Uterus (tissue), 2 donors: ENCODE measurements around the gene SIX5.

Experiments
- POLR2A ChIP-seq, 2 donors: fragments of 450-650 bp; IDR thresholded peaks; one replicate each; pipeline ENCODE4 v1.6.1; 2016; ENCODE audit warnings: antibody characterized with exemption in 2 of 2, mild to moderate bottlenecking in 1 of 2, moderate library complexity in 1 of 2
- TF ChIP-seq, protein P1 (sequence below), 4 experiments: fragments of 200-600 bp in 2 of 4; fragments of 450-650 bp in 2 of 4; sonication (generic) in 2 of 4; IDR thresholded peaks; one replicate each; pipeline ENCODE4 v1.5.1; 2016 to 2019; ENCODE audit warnings: antibody characterized with exemption in 4 of 4, mild to moderate bottlenecking in 2 of 4, moderate library complexity in 1 of 4

DNA sequence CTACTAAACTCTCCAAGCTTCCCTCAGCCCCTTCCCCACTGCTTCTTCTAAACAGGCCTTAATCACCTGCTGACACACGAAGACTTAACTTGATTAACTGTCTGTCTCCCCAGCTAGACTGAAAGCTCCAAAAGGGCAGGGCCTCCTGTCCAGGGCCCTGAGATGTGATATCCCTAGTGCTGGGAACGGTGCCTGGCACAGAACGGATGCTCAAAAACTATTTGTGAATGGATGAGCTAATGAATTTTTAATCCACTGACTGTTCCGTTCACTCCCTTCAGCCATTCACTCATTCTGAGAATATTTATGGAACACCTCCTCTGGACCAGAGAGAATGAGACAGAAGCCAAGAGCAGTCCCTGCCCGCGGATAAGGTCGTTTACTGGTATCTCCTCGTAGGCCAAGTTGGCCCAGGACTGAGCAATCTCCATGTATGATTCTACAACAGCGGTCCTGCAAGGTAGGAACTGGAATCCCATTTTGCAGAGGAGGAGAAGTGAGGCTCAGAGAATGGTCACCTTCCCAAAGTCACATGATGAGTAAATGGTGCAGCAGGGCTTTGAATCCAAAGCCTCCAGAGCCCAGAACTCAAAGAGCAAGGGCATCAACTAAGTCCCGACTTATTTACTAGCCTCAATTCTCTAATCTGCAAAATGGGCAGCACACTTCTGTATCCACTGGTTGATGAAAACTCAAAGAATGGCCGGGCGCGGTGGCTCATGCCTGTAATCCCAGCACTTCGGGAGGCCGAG lies 20.2 kb upstream of the SIX5 start:
- TF ChIP-seq, protein P1, sequence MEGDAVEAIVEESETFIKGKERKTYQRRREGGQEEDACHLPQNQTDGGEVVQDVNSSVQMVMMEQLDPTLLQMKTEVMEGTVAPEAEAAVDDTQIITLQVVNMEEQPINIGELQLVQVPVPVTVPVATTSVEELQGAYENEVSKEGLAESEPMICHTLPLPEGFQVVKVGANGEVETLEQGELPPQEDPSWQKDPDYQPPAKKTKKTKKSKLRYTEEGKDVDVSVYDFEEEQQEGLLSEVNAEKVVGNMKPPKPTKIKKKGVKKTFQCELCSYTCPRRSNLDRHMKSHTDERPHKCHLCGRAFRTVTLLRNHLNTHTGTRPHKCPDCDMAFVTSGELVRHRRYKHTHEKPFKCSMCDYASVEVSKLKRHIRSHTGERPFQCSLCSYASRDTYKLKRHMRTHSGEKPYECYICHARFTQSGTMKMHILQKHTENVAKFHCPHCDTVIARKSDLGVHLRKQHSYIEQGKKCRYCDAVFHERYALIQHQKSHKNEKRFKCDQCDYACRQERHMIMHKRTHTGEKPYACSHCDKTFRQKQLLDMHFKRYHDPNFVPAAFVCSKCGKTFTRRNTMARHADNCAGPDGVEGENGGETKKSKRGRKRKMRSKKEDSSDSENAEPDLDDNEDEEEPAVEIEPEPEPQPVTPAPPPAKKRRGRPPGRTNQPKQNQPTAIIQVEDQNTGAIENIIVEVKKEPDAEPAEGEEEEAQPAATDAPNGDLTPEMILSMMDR (IDR thresholded peaks at IDR 0.05): no peak
- TF ChIP-seq POLR2A (IDR thresholded peaks at IDR 0.05): no peak
